ENCODE measurements around the gene LSR. TPM values are rescaled to one million over a fixed set of nuclear protein-coding genes. Genes with fewer than 3 reads are reported as not detected.

LSR gene
- polyA plus RNA-seq, 1 donor (not counting 4 experiments of a cell fraction or from before 2014, with no cell fraction given) = 51.3 TPM

DNA sequence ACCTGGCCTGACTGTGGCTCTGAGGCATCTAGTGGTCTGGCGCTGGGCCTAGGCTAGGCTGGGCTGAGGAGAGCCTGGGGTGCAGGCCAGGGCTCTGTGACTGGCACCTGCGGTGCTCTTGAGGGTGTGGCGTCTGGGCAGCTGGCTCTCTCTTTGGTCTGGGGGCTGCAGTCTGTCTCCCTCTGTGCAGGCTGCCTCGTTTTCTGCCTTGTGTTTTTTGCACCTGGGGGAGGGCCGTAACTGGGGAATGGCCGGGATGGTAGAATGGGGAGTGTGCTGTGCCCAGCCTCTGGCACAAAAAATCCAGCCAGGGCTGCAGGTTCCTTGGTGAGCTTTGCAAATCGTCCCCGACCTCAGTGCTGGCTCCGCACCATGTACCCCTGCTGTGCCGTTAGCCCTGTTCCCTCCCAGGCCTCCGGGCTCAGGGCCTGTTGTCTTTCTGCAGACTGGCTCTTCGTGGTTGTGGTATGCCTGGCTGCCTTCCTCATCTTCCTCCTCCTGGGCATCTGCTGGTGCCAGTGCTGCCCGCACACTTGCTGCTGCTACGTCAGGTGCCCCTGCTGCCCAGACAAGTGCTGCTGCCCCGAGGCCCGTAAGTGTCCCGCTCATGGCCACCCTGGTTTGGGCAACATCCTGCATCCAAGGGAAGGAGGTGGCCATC is 13.4 kb downstream of the LSR start:
- H3K9me3 ChIP-seq (ENCODE audit: control insufficient read depth, low read depth, low read length) = no peaks in the 10 kb centered on the region
- DNase-seq (ENCODE audit: low read depth, low spot score) (no peak), FAIRE-seq (no peak)
- H3K9ac ChIP-seq (ENCODE audit: control insufficient read depth, extremely low read depth, insufficient read depth, low read length) = no peak overlapping the region
- peaks cover 15% of the 10 kb centered on the region for H3K79me2 ChIP-seq (ENCODE audit: control insufficient read depth, insufficient read depth, low read length)
- H3K4me1 ChIP-seq (ENCODE audit: control insufficient read depth, extremely low read depth, insufficient read depth, low read length) = peaks cover 17% of the 10 kb centered on the region
- H3K36me3 ChIP-seq (ENCODE audit: control insufficient read depth in 2 of 2, extremely low read depth in 1 of 2, insufficient read depth in 2 of 2, low read length in 2 of 2) = peaks cover 35 to 41% of the 10 kb centered on the region in 2 experiments
- H3K4me2 ChIP-seq (ENCODE audit: control insufficient read depth, extremely low read depth, insufficient read depth, low read depth, low read length) = no peak overlapping the region
- H3K9me1 ChIP-seq (ENCODE audit: control insufficient read depth, extremely low read depth, insufficient read depth, low read length) = no peaks in the 10 kb centered on the region
- no peak overlapping the region for H3K4me3 ChIP-seq (ENCODE audit: control insufficient read depth in 2 of 3, extremely low read depth in 1 of 3, insufficient read depth in 2 of 3, low read depth in 1 of 3, low read length in 3 of 3)
- H3K27ac ChIP-seq (ENCODE audit: control insufficient read depth, insufficient read depth, low read length) = no peak overlapping the region
- H3K27me3 ChIP-seq (ENCODE audit: control insufficient read depth, extremely low read depth, insufficient read depth, low read length) = no peaks in the 10 kb centered on the region
- TF ChIP-seq, protein P1, sequence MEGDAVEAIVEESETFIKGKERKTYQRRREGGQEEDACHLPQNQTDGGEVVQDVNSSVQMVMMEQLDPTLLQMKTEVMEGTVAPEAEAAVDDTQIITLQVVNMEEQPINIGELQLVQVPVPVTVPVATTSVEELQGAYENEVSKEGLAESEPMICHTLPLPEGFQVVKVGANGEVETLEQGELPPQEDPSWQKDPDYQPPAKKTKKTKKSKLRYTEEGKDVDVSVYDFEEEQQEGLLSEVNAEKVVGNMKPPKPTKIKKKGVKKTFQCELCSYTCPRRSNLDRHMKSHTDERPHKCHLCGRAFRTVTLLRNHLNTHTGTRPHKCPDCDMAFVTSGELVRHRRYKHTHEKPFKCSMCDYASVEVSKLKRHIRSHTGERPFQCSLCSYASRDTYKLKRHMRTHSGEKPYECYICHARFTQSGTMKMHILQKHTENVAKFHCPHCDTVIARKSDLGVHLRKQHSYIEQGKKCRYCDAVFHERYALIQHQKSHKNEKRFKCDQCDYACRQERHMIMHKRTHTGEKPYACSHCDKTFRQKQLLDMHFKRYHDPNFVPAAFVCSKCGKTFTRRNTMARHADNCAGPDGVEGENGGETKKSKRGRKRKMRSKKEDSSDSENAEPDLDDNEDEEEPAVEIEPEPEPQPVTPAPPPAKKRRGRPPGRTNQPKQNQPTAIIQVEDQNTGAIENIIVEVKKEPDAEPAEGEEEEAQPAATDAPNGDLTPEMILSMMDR (optimal IDR thresholded peaks at IDR 0.05 in 1 of 3, IDR thresholded peaks at IDR 0.05 in 1 of 3, conservative IDR thresholded peaks at IDR 0.05 in 1 of 3; ENCODE audit: extremely low read depth in 1 of 3, insufficient read depth in 2 of 3, low read length in 3 of 3) = no peak
- TF ChIP-seq EZH2 (IDR thresholded peaks at IDR 0.05; ENCODE audit: low read length) = no peak
- H2AFZ ChIP-seq (ENCODE audit: control insufficient read depth, low read length) = no peak overlapping the region
- no peaks in the 10 kb centered on the region for H4K20me1 ChIP-seq (ENCODE audit: control insufficient read depth, extremely low read depth, insufficient read depth, low read length)
- dilution Hi-C loops (cut with MboI; ENCODE audit: extremely low pct_ligation_motif_present, low sequenced_read_pairs) = no loop called here

DNA sequence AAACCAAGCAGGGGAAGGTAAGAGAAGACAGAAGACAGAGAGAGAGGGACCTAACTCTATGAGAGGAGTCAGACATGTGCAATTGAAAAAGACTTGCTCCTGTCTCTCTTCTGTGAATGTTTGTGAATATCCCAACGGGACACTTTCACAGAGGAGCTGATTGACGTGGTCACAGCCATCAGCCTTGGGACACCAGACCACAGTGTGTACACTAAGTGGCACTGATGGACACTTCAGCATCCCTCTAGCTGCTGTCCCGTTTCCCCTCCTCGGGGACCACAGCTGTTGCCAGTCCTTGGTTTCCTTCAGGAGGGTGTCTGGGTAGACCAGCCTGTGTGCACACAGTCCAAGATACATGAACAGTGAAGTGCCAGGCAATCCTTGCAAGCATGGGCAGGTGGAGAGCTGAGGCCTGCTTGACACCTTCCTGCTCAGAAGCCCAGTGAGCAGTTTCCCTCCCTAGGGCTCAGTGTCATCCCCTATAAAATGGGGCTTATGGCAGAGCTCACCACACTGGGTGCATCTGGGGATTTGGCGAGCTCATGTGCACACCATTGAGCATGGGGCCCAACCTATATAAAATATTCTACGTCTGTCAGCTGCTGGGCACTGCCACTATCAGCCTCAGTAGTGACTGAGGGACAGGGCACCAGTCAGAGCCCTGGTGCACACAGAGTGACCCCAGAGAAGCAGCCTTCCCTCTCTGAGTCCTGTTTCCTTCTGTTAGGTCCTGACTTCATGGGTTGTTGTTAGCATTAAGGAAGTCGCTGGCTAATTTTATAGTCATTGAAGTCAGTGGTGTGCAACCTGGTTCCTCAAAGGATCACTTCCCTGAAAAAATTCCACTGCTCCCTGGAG is 15.7 kb downstream of the LSR start:
- no peak overlapping the region for H3K27ac ChIP-seq (ENCODE audit: control insufficient read depth, insufficient read depth, low read length)
- no peaks in the 10 kb centered on the region for H4K20me1 ChIP-seq (ENCODE audit: control insufficient read depth, extremely low read depth, insufficient read depth, low read length)
- H3K36me3 ChIP-seq (ENCODE audit: control insufficient read depth in 2 of 2, extremely low read depth in 1 of 2, insufficient read depth in 2 of 2, low read length in 2 of 2) = peaks cover 24 to 34% of the 10 kb centered on the region in 2 experiments
- DNase-seq (ENCODE audit: low read depth, low spot score) (no peak), FAIRE-seq (no peak)
- H2AFZ ChIP-seq (ENCODE audit: control insufficient read depth, low read length) = no peak overlapping the region
- dilution Hi-C loops (cut with MboI; ENCODE audit: extremely low pct_ligation_motif_present, low sequenced_read_pairs) = no loop called here
- H3K27me3 ChIP-seq (ENCODE audit: control insufficient read depth, extremely low read depth, insufficient read depth, low read length) = no peaks in the 10 kb centered on the region
- no peak overlapping the region for H3K4me3 ChIP-seq (ENCODE audit: control insufficient read depth in 2 of 3, extremely low read depth in 1 of 3, insufficient read depth in 2 of 3, low read depth in 1 of 3, low read length in 3 of 3)
- no peaks in the 10 kb centered on the region for H3K9me1 ChIP-seq (ENCODE audit: control insufficient read depth, extremely low read depth, insufficient read depth, low read length)
- peaks cover 17% of the 10 kb centered on the region for H3K4me1 ChIP-seq (ENCODE audit: control insufficient read depth, extremely low read depth, insufficient read depth, low read length)
- peaks cover 15% of the 10 kb centered on the region for H3K79me2 ChIP-seq (ENCODE audit: control insufficient read depth, insufficient read depth, low read length)
- no peaks in the 10 kb centered on the region for H3K9me3 ChIP-seq (ENCODE audit: control insufficient read depth, low read depth, low read length)
- H3K9ac ChIP-seq (ENCODE audit: control insufficient read depth, extremely low read depth, insufficient read depth, low read length) = no peak overlapping the region
- H3K4me2 ChIP-seq (ENCODE audit: control insufficient read depth, extremely low read depth, insufficient read depth, low read depth, low read length) = no peak overlapping the region
- TF ChIP-seq EZH2 (IDR thresholded peaks at IDR 0.05; ENCODE audit: low read length) = no peak
- TF ChIP-seq, protein P1 (optimal IDR thresholded peaks at IDR 0.05 in 1 of 3, IDR thresholded peaks at IDR 0.05 in 1 of 3, conservative IDR thresholded peaks at IDR 0.05 in 1 of 3; ENCODE audit: extremely low read depth in 1 of 3, insufficient read depth in 2 of 3, low read length in 3 of 3) = no peak
